GM23338 (cell line): ENCODE measurements around the gene ACTR5. TPM values are rescaled to one million over a fixed set of nuclear protein-coding genes. Genes with fewer than 3 reads are reported as not detected.

Source experiments
- ATAC-seq: fragments of 200-7000 bp; cut with Tn5 transposase; 3 replicates; pipeline ENCODE4 v1.9.1; 2020
- DNase-seq: peaks from one replicate; pipeline ENCODE4 v3.0.0-alpha.2; 2015; ENCODE audit warnings: low spot score
- H2AFZ ChIP-seq: fragments of 200-600 bp; sonication (generic); 2 replicates; pipeline ENCODE4 v1.8.0; 2016; ENCODE audit warnings: antibody characterized with exemption, mild to moderate bottlenecking, moderate library complexity
- H3F3A ChIP-seq: fragments of 200-600 bp; sonication (generic); replicated peaks from 2 replicates; pipeline ENCODE4 v1.8.0; 2017; ENCODE audit warnings: antibody characterized with exemption, mixed run types, low read depth
- H3K27ac ChIP-seq: fragments of 200-600 bp; sonication (generic); 2 replicates; pipeline ENCODE4 v1.6.1; 2016; ENCODE audit warnings: low read depth
- H3K27me3 ChIP-seq: fragments of 200-600 bp; sonication (generic); 2 replicates; pipeline ENCODE4 v1.8.0; 2016; ENCODE audit warnings: mild to moderate bottlenecking, mixed run types, moderate library complexity; ENCODE audit not compliant: insufficient read depth
- H3K36me3 ChIP-seq: fragments of 200-600 bp; sonication (generic); 2 replicates; pipeline ENCODE4 v1.8.0; 2016; ENCODE audit warnings: mild to moderate bottlenecking; ENCODE audit not compliant: insufficient read depth
- H3K4me1 ChIP-seq: fragments of 200-600 bp; sonication (generic); 2 replicates; pipeline ENCODE4 v1.8.0; 2016; ENCODE audit warnings: mild to moderate bottlenecking, moderate library complexity; ENCODE audit not compliant: insufficient read depth
- H3K4me2 ChIP-seq: fragments of 200-600 bp; sonication (generic); 2 replicates; pipeline ENCODE4 v1.7.1; 2017; ENCODE audit warnings: mixed run types
- H3K4me3 ChIP-seq: fragments of 200-600 bp; sonication (generic); 2 replicates; pipeline ENCODE4 v1.6.1; 2016; ENCODE audit warnings: mixed run types
- H3K79me2 ChIP-seq: fragments of 200-600 bp; sonication (generic); replicated peaks from 2 replicates; pipeline ENCODE4 v1.8.0; 2017; ENCODE audit warnings: mild to moderate bottlenecking; ENCODE audit not compliant: insufficient read depth
- H3K9me2 ChIP-seq: fragments of 200-600 bp; sonication (generic); 2 replicates; pipeline ENCODE4 v1.8.0; 2017; ENCODE audit not compliant: insufficient read depth
- H4K20me1 ChIP-seq: fragments of 200-600 bp; sonication (generic); replicated peaks from 2 replicates; pipeline ENCODE4 v1.8.0; 2017; ENCODE audit warnings: mild to moderate bottlenecking; ENCODE audit not compliant: insufficient read depth
- H3K27ac Mint-ChIP-seq: 2 replicates; pipeline ENCODE4 v1.8.0; 2020; ENCODE audit warnings: inconsistent platforms, mild to moderate bottlenecking, moderate library complexity, mixed read lengths
- H3K27me3 Mint-ChIP-seq: 3 replicates; pipeline ENCODE4 v1.8.0; 2022; ENCODE audit warnings: low read depth, mild to moderate bottlenecking, moderate library complexity, mixed read lengths, inconsistent platforms; ENCODE audit not compliant: insufficient read depth, poor library complexity
- H3K36me3 Mint-ChIP-seq: 3 replicates; pipeline ENCODE4 v1.8.0; 2021; ENCODE audit warnings: low read depth, mild to moderate bottlenecking, inconsistent platforms, moderate library complexity, mixed read lengths
- H3K4me1 Mint-ChIP-seq: 3 replicates; pipeline ENCODE4 v1.8.0; 2020; ENCODE audit warnings: mild to moderate bottlenecking, inconsistent platforms, mixed read lengths
- H3K4me3 Mint-ChIP-seq: 3 replicates; pipeline ENCODE4 v1.8.0; 2021; ENCODE audit warnings: moderate library complexity, mild to moderate bottlenecking, inconsistent platforms, mixed read lengths
- H3K9me3 Mint-ChIP-seq: 3 replicates; pipeline ENCODE4 v1.8.0; 2020; ENCODE audit warnings: moderate library complexity, mild to moderate bottlenecking, inconsistent platforms, mixed read lengths
- CREB1 ChIP-seq: fragments of 250-450 bp; sonication (Bioruptor Pico); IDR thresholded peaks from 2 replicates; pipeline ENCODE4 v1.5.0; 2020; ENCODE audit warnings: low read depth, mild to moderate bottlenecking, moderate library complexity
- CTCF ChIP-seq, 2 experiments: fragments of 200-600 bp in 1 of 2; sonication (generic) in 1 of 2; conservative IDR thresholded peaks; 2 replicates each; pipeline versions ENCODE4 v1.5.1 to v1.6.1; 2016 to 2017; ENCODE audit warnings: antibody characterized with exemption in 2 of 2, low read depth in 2 of 2, mild to moderate bottlenecking in 2 of 2, moderate library complexity in 1 of 2
- EZH2 ChIP-seq: fragments of 200-600 bp; sonication (generic); IDR thresholded peaks from one replicate; pipeline ENCODE4 v1.8.0; 2017; ENCODE audit warnings: antibody characterized with exemption, mild to moderate bottlenecking, low read depth; ENCODE audit not compliant: unreplicated experiment
- EZH2phosphoT487 ChIP-seq: fragments of 200-600 bp; sonication (generic); IDR thresholded peaks from one replicate; pipeline ENCODE4 v1.8.1; 2018; ENCODE audit warnings: antibody characterized with exemption; ENCODE audit not compliant: unreplicated experiment
- JUNB ChIP-seq: IDR thresholded peaks from one replicate; pipeline ENCODE4 v1.6.1; 2016; ENCODE audit warnings: antibody characterized with exemption; ENCODE audit not compliant: unreplicated experiment
- POLR2AphosphoS5 ChIP-seq: IDR thresholded peaks from 2 replicates; pipeline ENCODE4 v1.6.1; 2016; ENCODE audit warnings: antibody characterized with exemption, low read depth
- REST ChIP-seq: IDR thresholded peaks from one replicate; pipeline ENCODE4 v1.6.1; 2018; ENCODE audit warnings: antibody characterized with exemption; ENCODE audit not compliant: unreplicated experiment
- STAT1 ChIP-seq: IDR thresholded peaks from one replicate; pipeline ENCODE4 v1.6.1; 2016; ENCODE audit warnings: antibody characterized with exemption; ENCODE audit not compliant: unreplicated experiment
- ZNF114 ChIP-seq: fragments of 250-450 bp; sonication (Bioruptor Pico); IDR thresholded peaks from 2 replicates; pipeline ENCODE4 v1.5.0; 2020; ENCODE audit warnings: mild to moderate bottlenecking, moderate library complexity
- polyA plus RNA-seq: library from polyadenylated mRNA; unstranded; fragments of >200 nt; fragmentation: Nextera tagmentation; extraction: Ambion mirVana; gene quantifications from 2 replicates; pipeline ENCODE4 v1.2.1, GENCODE V29; 2016
- total RNA-seq: library from RNA; depleted of rRNA; stranded (reverse); fragments of >200 nt; shearing (Covaris generic); gene quantifications from 2 replicates; pipeline ENCODE4 v1.2.3, GENCODE V29; 2014

Gene ACTR5
- total and polyA plus RNA-seq, 2 experiments from 2014 or later, result 8.4 to 21.8 TPM

GRCh38 chr20:38725931-38726803 is 22.1 kb upstream of the ACTR5 start:
- Histone ChIP-seq H4K20me1 (peaks cover 5% of the 10 kb centered on the region; the same call in 1 of the 2 replicates), H3K9me2 (no peaks in the 10 kb centered on the region), H3F3A (peaks cover 16% of the 10 kb centered on the region), H3K27ac (no peak overlapping the region), H3K4me3 (peak overlapping the region; percentile 61), H3K4me2 (peak overlapping the region; percentile 83), H2AFZ (peak overlapping the region; percentile 93; the same call in 1 of the 2 replicates), H3K36me3 (no peaks in the 10 kb centered on the region), H3K4me1 (peaks cover 48% of the 10 kb centered on the region), H3K27me3 (peaks cover 100% of the 10 kb centered on the region), H3K79me2 (no peaks in the 10 kb centered on the region)
- H3K36me3 Mint-ChIP-seq, result no peaks in the 10 kb centered on the region; the same call in 2 of the 3 replicates
- H3K4me3 Mint-ChIP-seq, result peak overlapping the region; percentile 74
- DNase-seq (peak; percentile 96), ATAC-seq (peak; percentile 49)
- TF ChIP-seq ZNF114 (CRISPR knock-in tag) (no peak), CTCF (conservative IDR thresholded peaks at IDR 0.05; ENCODE audit: low read depth in 2 of 2) (peak; percentile 76 to 89), EZH2 (peak; percentile 27)
- H3K9me3 Mint-ChIP-seq, result peaks cover 13% of the 10 kb centered on the region
- H3K27me3 Mint-ChIP-seq, result peaks cover 99% of the 10 kb centered on the region
- no peak overlapping the region for H3K27ac Mint-ChIP-seq
- H3K4me1 Mint-ChIP-seq, result peaks cover 64% of the 10 kb centered on the region

GRCh38 chr20:38726804-38727606 is 21.3 kb upstream of the ACTR5 start:
- DNase-seq (peak; percentile 98), ATAC-seq (peak; percentile 15)
- peak overlapping the region; percentile 83 for H3K4me2 ChIP-seq
- Mint-ChIP-seq H3K27ac (no peak overlapping the region), H3K4me3 (peak overlapping the region; percentile 74), H3K4me1 (peaks cover 60% of the 10 kb centered on the region), H3K9me3 (peaks cover 13% of the 10 kb centered on the region), H3K36me3 (no peaks in the 10 kb centered on the region; the same call in 2 of the 3 replicates), H3K27me3 (peaks cover 98% of the 10 kb centered on the region)
- peaks cover 99% of the 10 kb centered on the region for H3K27me3 ChIP-seq
- peak overlapping the region; percentile 61 for H3K4me3 ChIP-seq
- no peaks in the 10 kb centered on the region for H3K9me2 ChIP-seq
- peaks cover 5% of the 10 kb centered on the region; the same call in 1 of the 2 replicates for H4K20me1 ChIP-seq
- H3K27ac ChIP-seq, result no peak overlapping the region
- peaks cover 52% of the 10 kb centered on the region for H3K4me1 ChIP-seq
- TF ChIP-seq REST (no peak), EZH2 (peak; percentile 70), STAT1 (no peak), CREB1 (CRISPR knock-in tag) (no peak; the same call in 1 of the 2 replicates), ZNF114 (CRISPR knock-in tag) (no peak), JUNB (no peak), EZH2phosphoT487 (no peak), POLR2AphosphoS5 (0 out of 2 replicates have a peak, but pooled peaks have one; percentile 23), CTCF (conservative IDR thresholded peaks at IDR 0.05; ENCODE audit: low read depth in 2 of 2) (peak; percentile 75 to 81)
- H2AFZ ChIP-seq, result peak overlapping the region; percentile 98
- no peaks in the 10 kb centered on the region for H3K36me3 ChIP-seq
- peaks cover 16% of the 10 kb centered on the region for H3F3A ChIP-seq
- H3K79me2 ChIP-seq, result no peaks in the 10 kb centered on the region
